Hippocampal formation (tissue), 2 donors: ENCODE data around the gene AGFG1.
"Not testable (repeated sequence)": the region's sequence is repeated elsewhere in the genome, so short reads cannot be mapped to it uniquely, and the experiment has no call there.

Experiments used
- DNase-seq, 2 donors: peaks; one replicate each; lab custom pipeline; 2025; lab: John Stamatoyannopoulos, UW

Gene AGFG1

GRCh38 chr2:227539465-227539956 is 67.6 kb downstream of the AGFG1 start:
- DNase-seq, result no peak

GRCh38 chr2:227540352-227540751 is 68.4 kb downstream of the AGFG1 start:
- not testable (repeated sequence) for DNase-seq

GRCh38 chr2:227545990-227546389 is 74.0 kb downstream of the AGFG1 start:
- no peak for DNase-seq

- DNase-seq, result no peak
Measured at GRCh38 chr2:227551836-227552235, 79.9 kb downstream of the AGFG1 start.

- DNase-seq, result no peak
Measured at GRCh38 chr2:227562581-227562980, 90.6 kb downstream of the AGFG1 start.

- DNase-seq, result no peak
Measured at GRCh38 chr2:227565080-227565479, 93.1 kb downstream of the AGFG1 start.

GRCh38 chr2:227566012-227566411 is 94.1 kb downstream of the AGFG1 start:
- no peak for DNase-seq

GRCh38 chr2:227568852-227569169 is 96.9 kb downstream of the AGFG1 start:
- no peak for DNase-seq

GRCh38 chr2:227570615-227571014 is 98.7 kb downstream of the AGFG1 start:
- DNase-seq, result no peak

- DNase-seq, result no peak
Measured at GRCh38 chr2:227576110-227576509, 104.2 kb downstream of the AGFG1 start.

GRCh38 chr2:227576812-227577211 is 104.9 kb downstream of the AGFG1 start:
- DNase-seq, result no peak

GRCh38 chr2:227577555-227577954 is 105.6 kb downstream of the AGFG1 start:
- DNase-seq, result no peak

GRCh38 chr2:227578642-227579041 is 106.7 kb downstream of the AGFG1 start:
- DNase-seq, result no peak

GRCh38 chr2:227579791-227580190 is 107.8 kb downstream of the AGFG1 start:
- DNase-seq, result no peak

- DNase-seq, result no peak
Measured at GRCh38 chr2:227582369-227582768, 110.4 kb downstream of the AGFG1 start.

- no peak for DNase-seq
Measured at GRCh38 chr2:227592694-227593387, 120.9 kb downstream of the AGFG1 start.

- DNase-seq, result no peak
Measured at GRCh38 chr2:227595797-227596196, 123.8 kb downstream of the AGFG1 start.

GRCh38 chr2:227597036-227597435 is 125.1 kb downstream of the AGFG1 start:
- DNase-seq, result no peak

- no peak for DNase-seq
Measured at GRCh38 chr2:227597998-227598397, 126.0 kb downstream of the AGFG1 start.

- DNase-seq, result not testable (repeated sequence)
Measured at GRCh38 chr2:227598835-227599503, 127.0 kb downstream of the AGFG1 start, which contains the start of gene SCYGR2. TSS of gene SCYGR2 (plus strand) at chr2:227598893. CDS start at chr2:227598893, 0 bp downstream.

GRCh38 chr2:227602358-227602757 is 130.4 kb downstream of the AGFG1 start:
- no peak for DNase-seq

- no peak for DNase-seq
Measured at GRCh38 chr2:227606476-227606875, 134.5 kb downstream of the AGFG1 start.

GRCh38 chr2:227607941-227608340 is 136.0 kb downstream of the AGFG1 start:
- DNase-seq, result no peak
